Tibial nerve (tissue), 4 donors: ENCODE measurements around the gene KCNK10. TPM values are rescaled to one million over a fixed set of nuclear protein-coding genes. Genes with fewer than 3 reads are reported as not detected.
A peak's percentile ranks its signal among the peaks of the same experiment; 100 is the strongest.

Experiments used
- DNase-seq, 2 donors: peaks; one replicate each; pipeline ENCODE4 v3.0.0-alpha.2; 2019; ENCODE audit warnings: low spot score in 2 of 2
- H3K27ac ChIP-seq, 4 donors: fragments of 200-600 bp; sonication (generic) in 3 of 4; one replicate each; pipeline ENCODE4 v1.5.1; 2017 to 2019; ENCODE audit warnings: mild to moderate bottlenecking in 1 of 4
- H3K27me3 ChIP-seq, 2 donors: fragments of 200-600 bp; sonication (generic) in 1 of 2; one replicate each; pipeline versions ENCODE4 v1.5.1 to v1.6.0; 2017 to 2019
- H3K36me3 ChIP-seq, 3 donors: fragments of 200-600 bp; sonication (generic); one replicate each; pipeline ENCODE4 v1.5.1; 2018 to 2019
- H3K4me1 ChIP-seq, 4 donors: fragments of 200-600 bp; sonication (generic) in 3 of 4; one replicate each; pipeline ENCODE4 v1.5.1; 2017 to 2019
- H3K4me3 ChIP-seq, 4 donors: fragments of 200-600 bp; sonication (generic) in 3 of 4; one replicate each; pipeline ENCODE4 v1.5.1; 2017 to 2019; ENCODE audit warnings: mild to moderate bottlenecking in 1 of 4, moderate library complexity in 1 of 4
- H3K9me3 ChIP-seq, 4 donors: fragments of 200-600 bp; sonication (generic) in 3 of 4; one replicate each; pipeline ENCODE4 v1.5.1; 2017 to 2019
- CTCF ChIP-seq, 5 experiments: fragments of 200-600 bp in 3 of 5; fragments of 450-650 bp in 2 of 5; sonication (generic) in 3 of 5; IDR thresholded peaks; one replicate each; pipeline ENCODE4 v1.5.1; 2016 to 2019; ENCODE audit warnings: antibody characterized with exemption in 5 of 5, mild to moderate bottlenecking in 3 of 5, moderate library complexity in 2 of 5
- EP300 ChIP-seq, 2 donors: sonication (generic); formaldehyde crosslinking; IDR thresholded peaks; one replicate each; pipeline ENCODE4 v1.6.1; 2017; ENCODE audit warnings: antibody characterized with exemption in 2 of 2, mild to moderate bottlenecking in 1 of 2
- POLR2A ChIP-seq, 2 donors: fragments of 450-650 bp; IDR thresholded peaks; one replicate each; pipeline ENCODE4 v1.6.1; 2017; ENCODE audit warnings: antibody characterized with exemption in 2 of 2, mild to moderate bottlenecking in 2 of 2, moderate library complexity in 2 of 2
- WGBS, 2 donors: methylation state at CpG; one replicate each; pipeline ENCODE4 v1.1.5; 2018; 5-methylcytosine and 5-hydroxymethylcytosine counted together
- total RNA-seq, 4 donors: library from RNA; depleted of rRNA; stranded (reverse); fragments of >200 nt; gene quantifications; one replicate each; pipeline ENCODE4 v1.1.0, GENCODE V29; 2016

The KCNK10 gene
- total RNA-seq, 4 donors from 2014 or later: not detected

GRCh38 chr14:88191605-88192004 is 131.5 kb downstream of the KCNK10 start:
- no peaks in the 10 kb centered on the region for H3K9me3 ChIP-seq
- no peaks in the 10 kb centered on the region for H3K36me3 ChIP-seq
- peaks cover 0 to 13% (median 2%) of the 10 kb centered on the region in 4 donors for H3K4me1 ChIP-seq
- no peak for DNase-seq
- WGBS, 2 donors: 41 to 43% methylated on average over 2 of the region's 2 CpGs
- no peak for TF ChIP-seq POLR2A (IDR thresholded peaks at IDR 0.05)
- TF ChIP-seq EP300 (IDR thresholded peaks at IDR 0.05): no peak
- TF ChIP-seq CTCF (IDR thresholded peaks at IDR 0.05): no peak
- no peak overlapping the region for H3K4me3 ChIP-seq
- peaks cover 0 to 19% of the 10 kb centered on the region in 2 donors for H3K27me3 ChIP-seq
- H3K27ac ChIP-seq: no peak overlapping the region

DNA sequence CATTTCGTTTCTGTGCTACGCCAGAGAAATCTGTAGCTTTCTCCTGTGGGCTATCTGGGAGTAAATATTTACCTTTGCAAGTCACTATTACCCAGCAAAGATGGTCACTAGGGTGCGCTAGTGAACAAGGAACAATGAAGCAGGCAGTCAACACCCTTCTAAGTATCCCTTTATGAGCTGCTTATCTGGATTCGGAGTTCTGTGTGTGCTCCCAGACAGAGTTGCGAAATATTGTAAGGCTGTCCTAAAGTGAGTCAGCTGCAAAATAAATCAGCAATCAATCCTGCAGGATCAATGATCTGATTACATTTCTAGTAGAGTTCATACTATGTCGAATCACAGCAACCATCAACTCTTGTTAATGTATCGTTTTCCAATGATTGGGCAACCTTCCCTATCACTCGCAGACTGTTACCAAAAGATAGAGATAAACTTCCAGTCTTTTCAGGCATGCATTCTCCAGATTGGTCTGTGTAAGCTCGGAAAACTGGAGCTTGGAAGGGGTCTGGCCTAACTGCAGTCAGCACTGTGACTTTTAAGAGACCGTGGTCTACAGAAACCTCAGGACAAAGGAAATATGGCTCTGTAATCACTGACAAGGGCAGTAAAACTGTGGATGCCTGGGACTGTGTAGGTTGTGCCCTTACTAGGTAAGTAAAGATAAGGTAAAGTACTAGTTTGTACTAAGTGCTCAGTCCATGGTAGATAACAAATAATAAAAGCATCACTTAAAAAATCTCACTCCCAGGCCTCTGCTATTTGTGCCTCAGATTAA is 133.5 kb downstream of the KCNK10 start:
- no peak for TF ChIP-seq POLR2A (IDR thresholded peaks at IDR 0.05)
- no peak for TF ChIP-seq EP300 (IDR thresholded peaks at IDR 0.05)
- TF ChIP-seq CTCF (IDR thresholded peaks at IDR 0.05): peak; percentile 31 to 49 (median 45)
- H3K36me3 ChIP-seq: no peaks in the 10 kb centered on the region
- H3K27me3 ChIP-seq: peaks cover 0 to 8% of the 10 kb centered on the region in 2 donors
- H3K9me3 ChIP-seq: no peaks in the 10 kb centered on the region
- peak overlapping the region in 2 of 4 donors; percentile 8 to 10 for H3K4me3 ChIP-seq
- H3K27ac ChIP-seq: no peak overlapping the region
- peaks cover 0 to 13% (median 2%) of the 10 kb centered on the region in 4 donors for H3K4me1 ChIP-seq
- 33 to 35% methylated on average over 10 of the region's 10 CpGs for WGBS, 2 donors
- peak; percentile 50 to 98 for DNase-seq

DNA sequence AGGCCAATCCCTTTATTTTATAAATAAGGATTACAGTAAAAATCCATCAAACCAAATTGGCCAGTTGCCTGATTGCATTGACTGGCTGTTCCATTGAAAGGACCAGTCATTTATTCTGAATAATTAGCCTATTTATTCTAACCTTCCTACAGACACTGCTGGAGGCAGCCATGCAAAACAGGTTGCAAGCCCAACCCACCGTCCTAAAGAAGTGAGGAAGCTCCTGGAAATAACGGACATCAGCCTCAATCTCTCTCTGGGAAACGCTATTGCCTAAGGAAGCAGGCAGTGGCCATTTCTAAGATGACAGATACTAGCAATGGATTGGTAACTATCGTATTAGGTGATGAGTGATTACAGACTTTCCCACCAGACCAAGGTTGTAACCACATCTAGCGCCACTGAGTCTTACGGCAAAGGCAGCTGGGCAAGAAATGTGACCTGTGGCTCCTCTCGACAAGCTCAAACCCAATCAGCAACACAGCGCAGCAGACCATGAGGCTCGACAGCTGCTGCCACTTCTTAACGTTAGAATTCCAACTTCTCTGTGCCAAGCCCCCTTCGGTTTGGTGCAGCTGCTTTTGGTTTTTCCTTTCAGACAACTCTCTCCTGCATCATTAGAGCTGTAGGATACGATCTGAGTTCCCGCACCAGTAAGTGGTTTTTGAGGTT is 134.2 kb downstream of the KCNK10 start:
- DNase-seq: no peak
- Histone ChIP-seq H3K36me3 (no peaks in the 10 kb centered on the region), H3K9me3 (no peaks in the 10 kb centered on the region), H3K4me1 (peaks cover 0 to 13% (median 2%) of the 10 kb centered on the region in 4 donors), H3K27me3 (peaks cover 0 to 4% of the 10 kb centered on the region in 2 donors), H3K27ac (no peak overlapping the region), H3K4me3 (peak overlapping the region in 3 of 4 donors; percentile 8 to 18 (median 10))
- WGBS, 2 donors: 10 to 13% methylated on average over 13 of the region's 13 CpGs
- no peak for TF ChIP-seq EP300 (IDR thresholded peaks at IDR 0.05)
- no peak for TF ChIP-seq POLR2A (IDR thresholded peaks at IDR 0.05)
- TF ChIP-seq CTCF (IDR thresholded peaks at IDR 0.05): no peak

GRCh38 chr14:88185843-88186242 is 137.2 kb downstream of the KCNK10 start:
- H3K4me3 ChIP-seq: no peak overlapping the region
- WGBS, 2 donors: 83 to 94% methylated on average over 13 to 22 of the region's 22 CpGs
- H3K4me1 ChIP-seq: peaks cover 0 to 13% (median 2%) of the 10 kb centered on the region in 4 donors
- no peak for TF ChIP-seq POLR2A (IDR thresholded peaks at IDR 0.05)
- no peaks in the 10 kb centered on the region for H3K9me3 ChIP-seq
- DNase-seq: no peak
- H3K27ac ChIP-seq: no peak overlapping the region
- no peaks in the 10 kb centered on the region for H3K27me3 ChIP-seq
- no peaks in the 10 kb centered on the region for H3K36me3 ChIP-seq

GRCh38 chr14:88184956-88185355 is 138.1 kb downstream of the KCNK10 start:
- Histone ChIP-seq H3K4me1 (peaks cover 0 to 13% (median 2%) of the 10 kb centered on the region in 4 donors), H3K9me3 (no peaks in the 10 kb centered on the region), H3K27ac (no peak overlapping the region), H3K36me3 (no peaks in the 10 kb centered on the region), H3K4me3 (no peak overlapping the region), H3K27me3 (no peaks in the 10 kb centered on the region)
- no peak for DNase-seq
- 89 to 93% methylated on average over 8 of the region's 8 CpGs for WGBS, 2 donors
- TF ChIP-seq POLR2A (IDR thresholded peaks at IDR 0.05) (no peak), EP300 (IDR thresholded peaks at IDR 0.05) (no peak), CTCF (IDR thresholded peaks at IDR 0.05) (no peak)
